Fibroblast of lung (primary cell): ENCODE data around the gene EXTL1.

Source experiments
- EZH2 ChIP-seq: IDR thresholded peaks from 2 replicates; pipeline ENCODE4 v1.5.1; 2012; ENCODE audit warnings: low read length, control low read depth, mild to moderate bottlenecking; ENCODE audit errors: missing control alignments
- TF ChIP-seq, protein P1 (sequence below), 2 donors: IDR thresholded peaks in 1 of 2; conservative IDR thresholded peaks in 1 of 2; 1 replicate in 1 of 2; 2 replicates in 1 of 2; pipeline ENCODE4 v1.5.1; 2011 to 2012; ENCODE audit warnings: low read length in 2 of 2, control low read depth in 1 of 2, inconsistent platforms in 1 of 2, low read depth in 1 of 2, mild to moderate bottlenecking in 1 of 2

- TF ChIP-seq, protein P1, sequence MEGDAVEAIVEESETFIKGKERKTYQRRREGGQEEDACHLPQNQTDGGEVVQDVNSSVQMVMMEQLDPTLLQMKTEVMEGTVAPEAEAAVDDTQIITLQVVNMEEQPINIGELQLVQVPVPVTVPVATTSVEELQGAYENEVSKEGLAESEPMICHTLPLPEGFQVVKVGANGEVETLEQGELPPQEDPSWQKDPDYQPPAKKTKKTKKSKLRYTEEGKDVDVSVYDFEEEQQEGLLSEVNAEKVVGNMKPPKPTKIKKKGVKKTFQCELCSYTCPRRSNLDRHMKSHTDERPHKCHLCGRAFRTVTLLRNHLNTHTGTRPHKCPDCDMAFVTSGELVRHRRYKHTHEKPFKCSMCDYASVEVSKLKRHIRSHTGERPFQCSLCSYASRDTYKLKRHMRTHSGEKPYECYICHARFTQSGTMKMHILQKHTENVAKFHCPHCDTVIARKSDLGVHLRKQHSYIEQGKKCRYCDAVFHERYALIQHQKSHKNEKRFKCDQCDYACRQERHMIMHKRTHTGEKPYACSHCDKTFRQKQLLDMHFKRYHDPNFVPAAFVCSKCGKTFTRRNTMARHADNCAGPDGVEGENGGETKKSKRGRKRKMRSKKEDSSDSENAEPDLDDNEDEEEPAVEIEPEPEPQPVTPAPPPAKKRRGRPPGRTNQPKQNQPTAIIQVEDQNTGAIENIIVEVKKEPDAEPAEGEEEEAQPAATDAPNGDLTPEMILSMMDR (conservative IDR thresholded peaks at IDR 0.05 in 1 of 2, IDR thresholded peaks at IDR 0.05 in 1 of 2; ENCODE audit: low read depth in 1 of 2, low read length in 2 of 2), result no peak
- no peak for TF ChIP-seq EZH2
These were observed 28.1 kb downstream of the EXTL1 start for GRCh38 chr1:26049531-26050247.
